NCI-H1694 (cell line): ENCODE data around the gene EYA3.

ENCODE experiments used
- DNase-seq: peaks from one replicate; lab custom pipeline; 2025; lab: John Stamatoyannopoulos, UW

Gene EYA3, protein sequence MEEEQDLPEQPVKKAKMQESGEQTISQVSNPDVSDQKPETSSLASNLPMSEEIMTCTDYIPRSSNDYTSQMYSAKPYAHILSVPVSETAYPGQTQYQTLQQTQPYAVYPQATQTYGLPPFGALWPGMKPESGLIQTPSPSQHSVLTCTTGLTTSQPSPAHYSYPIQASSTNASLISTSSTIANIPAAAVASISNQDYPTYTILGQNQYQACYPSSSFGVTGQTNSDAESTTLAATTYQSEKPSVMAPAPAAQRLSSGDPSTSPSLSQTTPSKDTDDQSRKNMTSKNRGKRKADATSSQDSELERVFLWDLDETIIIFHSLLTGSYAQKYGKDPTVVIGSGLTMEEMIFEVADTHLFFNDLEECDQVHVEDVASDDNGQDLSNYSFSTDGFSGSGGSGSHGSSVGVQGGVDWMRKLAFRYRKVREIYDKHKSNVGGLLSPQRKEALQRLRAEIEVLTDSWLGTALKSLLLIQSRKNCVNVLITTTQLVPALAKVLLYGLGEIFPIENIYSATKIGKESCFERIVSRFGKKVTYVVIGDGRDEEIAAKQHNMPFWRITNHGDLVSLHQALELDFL

DNA sequence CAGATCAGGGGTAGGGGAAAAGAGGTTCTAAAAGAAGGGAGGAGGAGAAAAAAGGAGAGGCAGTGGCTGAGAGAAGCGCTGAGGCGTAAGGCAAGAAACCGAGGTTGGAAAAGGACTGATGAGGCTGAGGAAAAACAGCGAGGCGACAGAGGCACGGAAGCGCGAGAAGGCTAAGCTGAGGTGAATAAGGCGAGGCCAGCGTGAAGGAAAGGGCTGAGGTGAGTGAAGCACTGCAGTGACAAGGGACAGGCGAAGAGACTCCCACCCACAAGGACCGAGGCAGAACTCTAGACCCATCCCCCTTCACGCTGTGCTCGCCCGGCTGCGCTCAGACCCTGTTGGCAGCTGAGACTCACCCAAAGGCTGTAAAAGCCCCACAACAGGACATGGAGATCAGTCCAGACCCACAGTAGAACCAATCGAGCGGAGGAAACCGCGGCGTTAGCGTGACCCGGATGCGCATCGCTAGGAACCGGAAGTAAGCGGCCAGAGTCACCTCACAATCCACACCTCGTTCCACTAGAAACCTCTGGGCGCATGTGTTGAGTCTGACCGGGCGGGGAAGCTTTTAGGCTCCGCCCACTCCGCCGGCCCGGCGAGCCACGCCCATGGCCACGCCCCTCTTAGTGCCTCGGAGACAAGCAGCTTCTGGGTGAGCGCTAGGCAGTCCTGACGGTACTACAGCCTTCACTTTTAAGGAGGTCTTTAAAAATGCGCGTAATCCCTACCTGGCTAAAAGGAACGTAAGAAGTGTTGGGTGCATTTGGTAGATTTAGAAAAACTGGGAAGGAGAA is at the start of gene EYA3:
EYA3 (minus strand) TSS at position 443 of the 794 bp plus-strand sequence. CDS start 30,584 bp downstream, outside the sequence.
- peak; percentile 91 for DNase-seq

DNA sequence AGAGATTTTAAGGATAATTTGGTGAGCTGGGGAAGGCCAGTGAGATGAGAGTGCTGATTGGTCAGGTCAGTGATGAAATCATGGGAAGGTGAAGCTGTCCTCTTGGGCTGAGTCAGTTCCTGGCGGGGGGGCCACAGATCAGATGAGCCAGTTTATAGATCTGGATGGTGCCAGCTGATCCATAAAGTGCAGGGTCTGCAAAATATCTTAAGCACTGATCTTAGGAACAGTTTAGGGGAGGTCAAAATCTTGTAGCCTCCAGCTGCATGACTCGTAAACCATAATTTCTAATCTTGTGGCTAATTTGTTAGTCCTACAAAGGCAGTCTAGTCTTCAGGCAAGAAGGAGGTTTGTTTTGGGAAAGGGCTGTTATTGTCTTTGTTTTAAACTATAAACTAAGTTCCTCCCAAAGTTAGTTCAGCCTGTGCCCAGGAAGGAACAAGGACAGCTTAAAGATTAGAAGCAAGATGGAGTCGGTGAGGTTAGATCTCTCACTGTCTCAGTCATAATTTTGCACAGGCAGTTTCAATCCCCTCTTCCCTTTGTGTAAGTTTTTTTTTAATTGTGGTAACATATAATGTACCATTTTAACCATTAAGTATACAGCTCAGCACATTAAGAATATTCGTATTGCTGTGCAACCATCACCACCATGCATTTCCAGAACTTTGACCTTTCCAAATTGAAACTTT is 48.7 kb upstream of the EYA3 start:
- DNase-seq, result no peak

DNA sequence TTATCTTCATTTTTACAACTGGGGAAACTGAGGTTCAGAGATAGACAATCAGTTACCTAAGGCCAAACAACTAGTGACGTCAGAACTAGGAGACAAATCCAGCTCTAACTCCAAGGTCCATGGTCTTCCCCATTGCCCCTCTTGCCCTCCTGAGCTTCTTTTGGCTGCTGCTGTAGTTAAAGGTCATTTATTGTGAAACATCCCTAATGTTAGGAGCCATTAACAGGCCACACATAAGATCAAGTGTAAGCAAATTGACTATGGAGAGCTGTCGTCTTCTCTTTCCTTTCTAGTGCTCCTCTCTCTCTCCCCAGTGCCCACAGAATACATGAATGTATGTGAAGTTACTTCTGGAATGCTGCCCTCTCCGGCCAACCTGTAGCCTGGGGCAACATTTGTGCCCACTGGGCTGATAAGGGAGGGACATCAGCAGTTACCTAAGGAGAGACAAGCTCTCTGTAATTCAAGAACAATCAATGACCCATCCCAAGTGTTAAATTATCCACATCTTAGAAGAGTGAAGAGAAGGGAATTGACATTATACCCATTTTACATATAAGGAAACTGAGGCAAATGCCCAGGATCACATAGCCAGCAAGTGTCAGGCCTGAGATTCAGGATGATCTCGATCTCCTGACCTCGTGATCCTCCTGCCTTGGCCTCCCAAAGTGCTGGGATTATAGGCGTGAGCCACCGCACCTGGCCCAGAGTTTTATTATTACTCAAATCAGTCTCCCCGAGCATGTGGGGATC is 47.9 kb upstream of the EYA3 start:
- no peak for DNase-seq

DNA sequence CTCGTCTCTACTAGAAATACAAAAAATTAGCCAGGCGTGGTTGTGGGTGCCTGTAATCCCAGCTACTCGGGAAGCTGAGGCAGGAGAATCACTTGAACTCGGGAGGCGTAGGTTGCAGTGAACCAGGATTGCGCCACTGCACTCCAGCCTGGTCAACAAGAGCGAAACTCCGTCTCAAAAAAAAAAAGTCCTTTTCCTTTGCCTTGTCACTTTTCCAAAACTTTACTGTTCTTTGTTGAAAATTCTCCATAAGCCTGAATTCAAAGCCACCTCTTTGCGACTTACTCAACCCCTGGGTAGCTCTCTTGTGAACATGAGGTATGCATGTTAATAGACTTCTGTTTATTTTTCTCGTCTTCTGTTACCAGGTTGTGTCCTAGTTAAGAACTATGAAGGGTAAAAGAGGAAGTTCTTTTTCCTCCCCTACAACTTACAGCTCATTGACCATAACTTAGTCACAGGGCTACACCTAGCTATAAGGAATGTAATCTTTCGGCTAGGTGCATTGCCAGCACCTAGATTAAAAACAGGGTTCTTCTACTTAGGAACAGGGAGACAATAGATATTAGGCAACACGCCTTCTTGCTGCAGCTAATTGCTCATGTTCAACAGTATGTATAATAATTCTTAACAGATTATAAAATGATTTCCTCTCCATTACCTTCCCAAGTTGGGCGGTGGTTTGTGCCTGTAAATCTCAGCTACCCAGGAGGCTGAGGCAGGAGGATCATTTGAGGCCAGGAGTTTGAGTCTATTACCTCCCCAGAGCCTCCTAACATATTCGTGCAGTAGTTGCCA is 47.2 kb upstream of the EYA3 start:
- no peak for DNase-seq

DNA sequence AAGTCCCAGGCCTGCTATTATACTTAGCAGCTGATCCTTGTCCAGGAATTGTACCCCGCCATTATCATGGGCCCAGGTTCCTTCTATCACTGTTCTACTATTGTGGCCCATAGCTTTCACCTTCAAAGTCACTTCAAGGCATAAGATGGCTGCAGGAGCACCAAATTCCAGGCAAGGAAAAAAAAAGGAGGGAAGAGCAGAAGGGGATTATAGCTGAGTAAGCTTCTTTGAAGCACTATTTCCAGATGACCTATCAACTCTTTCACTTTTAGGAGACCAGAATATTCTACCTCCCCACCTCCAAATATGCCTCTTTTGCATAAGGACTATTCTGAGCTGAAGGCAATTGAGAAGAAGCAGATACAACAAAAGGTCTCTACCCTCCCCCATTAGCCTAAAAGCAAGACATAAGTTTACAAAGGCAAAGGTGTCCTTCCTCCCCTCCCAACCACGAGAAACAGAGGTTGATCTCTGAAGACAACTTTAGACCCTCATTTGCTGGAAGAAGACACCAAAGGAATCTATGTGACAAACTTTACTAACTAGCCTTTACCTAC is 46.3 kb upstream of the EYA3 start:
- no peak for DNase-seq

DNA sequence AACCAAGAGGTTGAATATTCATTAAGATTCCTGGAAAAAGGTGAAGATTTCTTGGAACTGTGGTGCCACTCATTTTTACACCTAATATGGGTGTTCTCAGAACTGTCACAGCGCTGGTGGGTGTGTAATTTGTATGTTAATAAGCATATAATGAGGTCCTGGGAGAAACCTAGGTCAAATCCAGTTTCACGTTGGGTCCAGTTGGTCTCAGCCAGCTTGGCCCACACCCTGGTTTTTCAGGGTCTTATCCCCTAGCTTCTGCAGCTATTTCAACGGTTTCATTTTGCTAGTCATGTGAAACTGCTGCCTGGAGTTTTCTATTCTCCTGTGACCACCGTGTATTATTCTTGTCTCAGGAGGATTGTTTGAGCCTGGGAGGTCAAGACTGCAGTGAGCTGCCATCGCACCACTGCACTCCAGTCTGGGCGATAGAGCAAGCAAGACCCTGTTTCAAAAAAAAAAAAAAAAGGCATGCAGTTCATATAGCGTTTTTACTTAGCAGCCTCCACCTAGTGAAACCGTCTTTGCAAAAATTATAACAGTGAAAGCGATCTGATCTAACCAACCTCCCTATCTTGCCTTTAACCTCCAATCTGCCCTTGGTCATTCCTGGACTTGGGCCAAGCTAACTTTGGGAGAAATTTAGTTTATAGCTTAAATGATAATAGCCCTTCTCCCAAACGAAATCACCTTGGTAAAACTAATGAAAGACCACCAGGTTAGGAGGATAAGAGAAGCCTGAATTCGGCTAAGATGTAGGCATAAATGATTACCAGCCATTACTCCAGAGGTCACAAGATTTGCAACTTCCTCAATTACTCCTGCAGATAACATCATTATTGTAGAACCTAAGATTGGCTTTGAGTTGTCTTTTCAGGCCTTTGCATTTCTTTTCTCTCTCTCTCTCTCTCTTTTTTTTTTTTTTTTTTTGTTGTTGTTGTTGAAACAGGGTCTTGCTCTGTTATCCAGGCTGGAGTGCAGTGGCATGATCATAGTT is 44.1 kb upstream of the EYA3 start:
- DNase-seq, result no peak

DNA sequence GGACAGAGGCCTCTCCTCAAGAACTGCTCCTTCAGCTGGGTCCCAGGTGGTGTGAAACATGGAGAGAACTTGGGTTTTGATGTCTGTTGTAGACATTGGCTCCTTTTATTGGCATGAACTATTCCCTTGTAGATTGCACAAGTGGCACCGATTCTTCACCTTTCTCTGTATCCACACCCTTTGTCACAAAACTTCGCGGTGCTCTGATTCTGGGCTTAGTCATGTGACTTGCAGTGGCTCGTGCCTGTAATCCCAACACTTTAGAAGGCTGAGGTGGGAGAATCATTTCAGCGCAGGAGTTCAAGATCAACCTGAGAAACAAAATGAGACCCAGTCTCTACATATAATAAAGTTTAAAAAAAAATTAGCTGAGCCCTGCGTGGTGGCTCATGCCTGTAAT is 42.5 kb upstream of the EYA3 start:
- DNase-seq, result no peak

DNA sequence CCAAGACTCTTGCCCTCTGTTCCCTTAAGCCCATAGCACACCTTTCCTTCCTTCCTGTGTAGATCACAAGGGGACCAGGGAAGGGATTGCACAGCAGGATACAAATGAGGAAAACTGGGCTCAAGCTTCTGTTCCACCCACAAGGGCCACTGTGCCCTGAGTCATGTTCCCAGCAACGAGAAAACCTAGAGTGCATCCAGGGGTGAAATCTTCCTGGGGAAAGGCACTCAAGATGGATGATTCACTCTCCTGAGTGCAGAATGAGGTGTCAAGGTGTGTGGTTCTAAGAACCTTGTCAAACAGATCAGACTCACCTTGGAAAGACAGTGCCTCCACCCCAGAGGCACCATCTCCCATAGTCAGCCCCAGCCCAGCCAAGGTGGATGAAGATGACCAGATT is 40.7 kb upstream of the EYA3 start:
- no peak for DNase-seq

DNA sequence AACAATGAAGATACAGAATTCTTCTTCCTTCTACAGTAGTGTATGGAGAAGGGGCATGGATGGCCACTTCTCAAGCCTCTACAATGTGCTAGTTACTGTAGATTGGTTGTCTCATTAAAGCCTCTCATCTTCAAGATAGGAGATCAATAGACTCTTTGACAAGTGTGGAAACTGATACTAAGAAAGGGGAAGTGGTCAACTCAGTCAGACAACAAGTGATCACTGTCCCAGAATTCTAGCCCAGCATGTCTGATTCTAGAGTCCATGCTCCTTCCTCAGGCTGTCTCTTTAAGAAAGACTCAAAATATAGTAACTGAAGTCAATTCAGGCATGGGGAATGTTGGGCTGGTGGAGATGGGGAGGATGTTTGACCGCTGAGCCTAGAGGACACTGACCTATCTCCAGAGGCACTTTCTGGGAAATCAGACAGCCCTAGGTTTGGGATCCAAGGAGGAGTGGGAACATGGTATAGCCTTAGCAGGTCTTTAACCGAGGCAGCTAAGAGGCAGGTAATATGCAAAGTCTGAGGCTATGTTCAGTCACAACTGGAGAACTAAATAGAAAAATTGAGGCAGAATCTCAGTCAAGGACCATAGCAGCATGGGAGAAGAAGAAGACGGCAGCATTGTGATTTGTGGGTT is 39.3 kb upstream of the EYA3 start:
- DNase-seq, result no peak

DNA sequence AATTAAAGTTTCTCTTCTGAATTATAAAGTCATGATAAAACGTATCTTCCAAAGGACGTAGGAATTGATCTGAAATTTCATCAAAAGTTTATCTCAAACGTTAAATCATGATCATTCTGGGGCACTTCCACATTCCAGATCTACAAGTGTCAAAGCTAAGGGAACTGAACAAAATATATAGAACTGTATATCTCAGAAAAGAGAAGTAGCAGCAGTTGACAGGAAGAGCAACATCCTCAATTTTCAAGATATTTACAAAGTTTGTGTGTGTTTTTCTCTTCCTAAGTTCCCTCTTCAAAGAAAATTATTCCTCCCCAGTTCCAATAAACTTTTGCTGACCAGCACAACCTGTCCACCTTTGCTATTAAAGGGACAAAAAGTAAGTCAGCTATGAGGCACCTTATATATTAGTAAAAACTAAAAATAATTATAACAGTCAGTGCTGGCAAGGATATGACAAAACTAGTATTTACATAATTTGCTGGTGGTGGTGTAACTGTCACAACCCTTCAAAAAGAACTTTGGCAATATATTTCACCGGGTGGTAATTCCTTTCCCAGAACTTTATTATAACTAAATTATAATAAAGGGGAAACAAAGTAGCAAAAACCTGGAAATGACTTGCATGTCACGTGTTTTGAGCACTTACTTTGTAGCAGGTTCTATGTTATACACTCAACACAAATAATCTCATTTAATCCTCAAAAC is 38.5 kb upstream of the EYA3 start:
- DNase-seq, result no peak

DNA sequence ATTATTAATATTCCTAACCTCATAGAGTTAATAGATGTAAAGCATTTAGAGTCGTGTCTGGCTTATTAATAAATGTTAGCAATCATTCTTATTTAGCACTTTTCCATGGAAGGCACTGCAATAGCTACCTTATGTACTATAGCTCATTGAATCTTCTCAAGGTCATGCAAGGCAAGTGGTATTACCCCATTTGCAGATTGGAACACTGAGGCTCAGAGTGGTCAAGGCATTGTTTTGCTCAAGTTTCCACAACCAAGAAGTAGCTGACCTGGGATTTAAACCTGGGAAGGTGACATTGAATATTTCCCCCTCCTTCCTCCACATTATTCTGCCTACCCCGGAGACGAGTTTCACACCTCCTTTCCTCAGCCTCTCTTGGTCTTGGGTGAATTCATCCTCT is 37.8 kb upstream of the EYA3 start:
- DNase-seq, result no peak

DNA sequence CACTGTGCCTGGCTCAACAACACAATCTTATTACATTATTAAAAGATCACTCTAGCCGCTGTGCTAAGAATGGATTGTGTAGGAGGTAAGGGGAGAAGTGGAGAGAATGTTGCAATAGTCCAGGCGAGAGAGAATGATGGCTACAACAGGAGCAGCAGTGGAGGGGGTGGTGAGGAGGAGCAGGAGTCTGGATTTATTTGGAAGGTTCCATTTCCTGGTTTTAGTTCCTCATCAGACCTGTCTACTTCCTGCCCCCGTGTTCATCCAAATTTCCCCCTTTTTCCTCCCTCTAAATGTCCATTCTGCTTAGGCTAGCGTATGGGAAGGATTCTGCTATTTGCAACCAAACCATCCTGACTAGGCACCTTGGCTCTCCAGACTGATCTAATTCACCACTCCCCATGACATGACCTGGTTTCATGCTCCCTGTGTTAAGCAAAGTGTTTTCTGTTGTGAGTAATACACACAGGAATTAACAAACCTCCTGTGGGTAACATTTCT is 35.1 kb upstream of the EYA3 start:
- no peak for DNase-seq

DNA sequence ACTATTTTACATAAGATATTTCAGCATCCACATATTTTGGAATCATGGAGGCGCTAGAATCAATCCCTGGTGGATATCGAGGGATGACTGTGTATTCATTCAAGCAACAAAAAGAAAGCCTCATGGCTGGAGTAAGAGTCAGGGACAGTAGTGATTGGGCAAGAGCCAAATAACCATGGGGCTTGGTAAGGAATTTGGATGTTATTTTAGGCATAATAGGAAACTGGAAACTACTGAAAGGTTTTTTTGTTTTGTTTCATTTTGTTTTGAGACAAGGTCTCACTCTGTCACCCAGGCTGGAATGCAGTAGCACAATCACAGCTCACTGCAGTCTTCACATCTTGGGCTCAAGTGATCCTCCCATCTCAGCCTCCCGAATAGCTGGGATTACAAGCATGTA is 33.8 kb upstream of the EYA3 start:
- DNase-seq, result no peak

DNA sequence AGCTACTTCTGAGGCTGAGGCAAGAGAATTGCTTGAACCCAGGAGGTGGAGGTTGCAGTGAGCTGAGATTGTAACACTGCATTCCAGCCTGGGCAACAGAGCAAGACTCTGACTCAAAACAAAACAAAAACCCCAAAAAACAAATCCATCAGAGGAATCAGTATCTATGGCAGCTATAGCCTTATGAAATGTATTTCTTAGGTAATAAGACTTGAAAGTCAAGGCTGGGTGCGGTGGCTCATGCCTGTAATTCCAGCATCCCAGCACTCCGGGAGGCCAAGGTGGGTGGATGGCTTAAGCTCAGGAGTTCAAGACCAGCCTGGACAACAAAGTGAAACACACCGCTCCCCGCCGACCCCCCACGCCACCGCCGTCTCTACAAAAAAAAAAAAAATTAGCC is 31.1 kb upstream of the EYA3 start:
- DNase-seq, result no peak

DNA sequence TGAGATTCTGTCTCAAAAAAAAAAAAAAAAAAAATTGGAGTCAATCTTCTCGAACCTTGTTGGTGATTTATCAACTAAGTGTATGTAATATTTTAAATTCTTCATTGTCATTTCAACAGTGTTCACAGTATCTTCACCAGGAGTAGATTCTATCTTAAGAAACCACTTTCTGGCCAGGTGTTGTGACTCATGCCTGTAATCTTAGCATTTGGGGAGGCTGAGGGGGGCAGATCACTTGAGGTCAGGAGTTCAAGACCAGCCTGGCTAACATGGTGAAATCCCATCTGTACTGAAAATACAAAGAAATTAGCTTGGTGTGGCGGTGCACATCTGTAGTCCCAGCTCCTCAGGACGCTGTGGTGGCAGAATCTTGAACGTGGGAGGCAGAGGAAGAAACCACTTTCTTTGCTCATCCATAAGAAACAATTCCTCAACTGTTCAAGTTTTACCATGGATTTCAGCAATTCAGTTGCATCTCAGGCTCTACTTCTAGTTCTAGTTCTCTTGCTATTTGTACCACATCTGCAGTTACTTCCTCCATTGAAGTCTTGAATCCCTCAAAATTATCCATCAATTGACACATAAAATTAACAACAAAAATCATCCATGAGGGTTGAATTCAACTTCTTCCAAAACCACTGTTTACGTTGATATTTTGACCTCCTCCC is 30.4 kb upstream of the EYA3 start:
- DNase-seq, result no peak

DNA sequence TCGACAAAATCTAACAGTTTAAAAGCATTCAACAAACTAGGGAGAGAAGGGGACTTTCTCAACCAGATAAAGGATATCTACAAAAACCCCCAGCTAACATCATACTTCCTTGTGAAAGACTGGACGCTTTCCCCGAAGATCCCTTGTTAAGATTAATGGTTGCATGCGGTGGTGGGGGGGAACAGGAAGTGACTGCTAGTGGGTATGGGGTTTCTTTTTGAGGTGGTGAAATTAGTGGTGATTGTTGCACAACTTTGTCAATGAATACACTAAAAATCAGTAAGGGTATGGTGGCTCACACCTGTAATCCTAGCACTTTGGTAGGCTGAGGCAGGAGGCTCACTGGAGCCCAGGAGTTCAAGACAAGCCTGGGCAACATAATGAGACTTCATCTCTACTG is 26.9 kb upstream of the EYA3 start:
- no peak for DNase-seq

DNA sequence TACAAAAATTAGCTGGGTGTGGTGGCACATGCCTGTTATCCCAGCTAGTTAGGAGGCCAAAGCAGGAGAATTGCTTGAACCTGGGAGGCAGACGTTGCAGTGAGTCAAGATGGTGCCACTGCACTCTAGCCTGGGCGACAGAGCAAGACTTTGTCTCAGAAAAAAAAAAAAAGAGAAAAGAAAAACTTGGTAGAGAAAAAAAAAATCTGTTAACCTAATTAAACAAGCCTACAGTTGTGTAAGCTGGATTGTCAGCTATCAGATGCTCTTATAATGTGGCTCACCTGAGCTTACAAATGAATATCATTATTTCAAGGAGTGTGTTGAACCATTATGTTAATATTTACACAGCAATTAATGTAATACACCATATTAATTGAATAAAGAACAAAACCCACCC is 26.4 kb upstream of the EYA3 start:
- DNase-seq, result no peak

DNA sequence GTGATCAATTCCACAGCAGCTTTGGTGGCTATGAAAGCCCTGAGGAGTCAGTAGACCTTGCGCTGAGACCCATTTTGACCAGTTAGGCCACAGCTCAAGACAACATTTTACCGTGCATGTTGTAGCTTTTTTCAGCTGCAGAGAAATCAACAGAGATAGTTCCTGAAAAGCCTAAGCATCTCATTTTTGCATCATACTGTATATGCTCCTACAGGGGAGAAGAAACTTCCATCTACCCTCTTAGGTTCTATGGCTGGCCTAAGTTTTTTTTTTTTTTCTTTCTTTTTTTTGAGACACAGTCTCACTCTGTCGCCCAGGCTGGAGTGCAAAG is 24.8 kb upstream of the EYA3 start:
- DNase-seq, result no peak
